GM21737 (cell line): ENCODE results near the gene CCDC183.
"Not testable (repeated sequence)": the region's sequence is repeated elsewhere in the genome, so short reads cannot be mapped to it uniquely, and the experiment has no call there.

Experiments used
- ATAC-seq: cut with Tn5 transposase; IDR thresholded peaks from one replicate; pipeline ENCODE4 v1.9.1; 2021; ENCODE audit warnings: mild to moderate bottlenecking, moderate library complexity; ENCODE audit not compliant: unreplicated experiment

CCDC183 gene

DNA sequence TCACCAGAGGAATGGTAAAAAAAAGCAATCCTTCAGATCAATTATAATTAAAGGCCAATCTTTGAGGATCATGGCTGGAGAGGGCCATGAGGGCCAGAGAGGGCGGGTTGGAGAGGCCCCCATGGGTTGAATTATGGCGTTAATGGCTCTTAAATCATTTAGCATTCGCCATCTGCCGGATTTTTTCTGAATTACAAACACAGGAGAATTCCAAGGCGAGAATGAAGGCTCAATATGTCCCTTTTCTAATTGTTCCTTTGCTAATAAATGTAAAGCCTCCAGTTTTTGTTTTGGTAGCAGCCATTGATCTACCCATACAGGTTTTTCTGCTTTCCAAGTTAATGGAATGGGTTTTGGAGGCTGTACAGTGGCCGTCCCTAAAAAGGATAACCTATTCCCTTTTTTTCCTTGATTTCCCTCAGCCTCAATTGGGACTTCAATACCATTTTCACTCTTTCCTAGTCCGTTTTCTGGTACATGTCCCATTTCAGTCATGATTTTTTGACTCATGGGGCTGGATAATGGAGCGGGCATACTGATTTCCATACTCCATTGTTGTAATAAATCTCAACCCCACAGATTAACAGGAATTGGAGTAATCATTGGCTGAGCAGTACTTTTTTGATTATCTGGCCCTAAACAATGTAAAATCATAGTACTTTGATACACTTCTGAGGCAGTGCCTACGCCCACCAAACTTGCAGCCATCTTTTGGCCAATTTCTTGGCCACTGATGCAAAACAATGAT, 11.7 kb upstream of the CCDC183 start:
- no peak for ATAC-seq

- ATAC-seq, result no peak
Measured at GRCh38 chr9:136784997-136785361, 11.2 kb upstream of the CCDC183 start.

DNA sequence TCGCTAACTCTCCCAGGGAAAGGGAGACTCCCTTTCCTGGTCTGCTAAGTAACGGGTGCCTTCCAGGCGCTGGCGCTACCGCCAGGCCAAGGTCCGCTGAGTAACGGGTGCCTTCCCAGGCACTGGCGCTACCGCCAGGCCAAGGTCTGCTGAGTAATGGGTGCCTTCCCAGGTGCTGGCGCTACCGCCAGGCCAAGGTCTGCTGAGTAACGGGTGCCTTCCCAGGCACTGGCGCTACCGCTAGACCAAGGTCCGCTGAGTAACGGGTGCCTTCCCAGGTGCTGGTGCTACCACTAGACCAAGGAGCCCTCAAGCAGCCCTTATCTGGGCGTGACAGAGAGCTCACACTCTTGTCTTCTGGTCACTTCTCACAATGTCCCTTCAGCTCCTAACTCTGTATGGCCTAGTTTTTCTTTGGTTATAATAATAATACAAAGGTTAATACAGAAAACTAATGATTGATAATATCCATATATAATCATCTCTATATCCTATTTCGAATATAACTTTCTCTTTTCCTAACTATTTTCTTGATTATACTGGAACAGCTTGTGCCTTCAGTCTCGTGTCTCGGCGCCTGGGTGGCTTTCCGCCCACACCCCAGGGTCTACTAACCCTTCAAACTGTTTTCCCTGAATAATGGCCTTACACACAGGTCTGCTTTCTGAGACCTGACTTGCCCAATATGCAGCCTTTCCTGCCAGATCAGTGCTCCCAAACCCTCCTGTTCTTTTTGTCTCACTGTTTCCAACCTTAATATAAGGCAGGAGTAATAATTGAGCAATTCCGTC, 10.4 kb upstream of the CCDC183 start:
- not testable (repeated sequence) for ATAC-seq

GRCh38 chr9:136786451-136786850, 9.7 kb upstream of the CCDC183 start:
- ATAC-seq, result no peak

DNA sequence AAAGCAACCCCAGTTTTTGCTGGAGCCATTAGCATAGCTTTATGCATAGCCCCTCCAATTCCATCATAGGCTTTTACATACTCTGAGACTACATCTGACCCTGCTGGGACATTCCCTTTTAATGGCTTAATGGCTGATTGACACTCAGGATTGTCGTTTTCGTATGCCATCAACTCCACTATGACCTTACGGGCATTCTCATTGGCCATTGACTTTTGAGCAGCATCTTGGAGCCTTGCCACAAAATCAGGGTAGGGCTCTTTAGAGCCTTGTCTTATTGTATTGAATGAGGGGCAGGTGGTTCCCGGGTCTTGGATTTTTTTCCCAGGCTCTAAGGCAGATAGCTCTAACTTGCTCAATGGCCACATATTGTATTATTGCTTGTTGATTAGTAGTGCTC, 9.2 kb upstream of the CCDC183 start:
- not testable (repeated sequence) for ATAC-seq

DNA sequence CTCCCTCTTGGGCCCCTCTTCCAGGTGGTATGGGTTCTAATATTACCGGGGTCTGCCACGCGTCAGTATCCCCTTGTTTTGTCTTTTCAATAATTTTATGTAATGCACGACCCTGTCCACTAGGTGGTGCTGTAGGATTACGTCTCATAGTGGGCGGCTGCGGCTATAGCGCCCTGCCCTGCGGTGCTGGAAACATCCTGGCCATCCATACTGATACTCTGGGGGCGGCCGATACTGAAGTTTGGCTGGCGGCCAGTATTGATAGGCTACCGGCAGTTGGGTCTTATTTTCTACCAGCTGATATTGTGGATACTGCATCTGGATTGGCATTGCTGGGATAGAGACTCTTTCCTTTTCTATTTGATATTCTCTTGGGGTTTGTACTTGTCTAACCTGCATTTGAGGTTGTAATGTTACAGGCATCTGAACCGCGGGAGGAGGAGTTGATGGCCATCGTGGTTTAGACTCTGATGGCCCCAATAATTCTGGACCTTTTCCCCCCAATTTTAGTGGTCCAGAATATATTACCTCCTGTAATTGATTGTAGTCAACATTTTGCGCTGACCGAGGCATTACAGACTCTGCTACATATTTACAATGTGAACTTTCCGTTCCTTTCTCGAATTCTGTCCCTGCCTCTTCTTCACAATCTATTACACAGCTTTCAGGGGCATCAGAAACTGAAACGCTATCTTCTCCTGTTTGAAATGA, 8.3 kb upstream of the CCDC183 start:
- ATAC-seq, result no peak

DNA sequence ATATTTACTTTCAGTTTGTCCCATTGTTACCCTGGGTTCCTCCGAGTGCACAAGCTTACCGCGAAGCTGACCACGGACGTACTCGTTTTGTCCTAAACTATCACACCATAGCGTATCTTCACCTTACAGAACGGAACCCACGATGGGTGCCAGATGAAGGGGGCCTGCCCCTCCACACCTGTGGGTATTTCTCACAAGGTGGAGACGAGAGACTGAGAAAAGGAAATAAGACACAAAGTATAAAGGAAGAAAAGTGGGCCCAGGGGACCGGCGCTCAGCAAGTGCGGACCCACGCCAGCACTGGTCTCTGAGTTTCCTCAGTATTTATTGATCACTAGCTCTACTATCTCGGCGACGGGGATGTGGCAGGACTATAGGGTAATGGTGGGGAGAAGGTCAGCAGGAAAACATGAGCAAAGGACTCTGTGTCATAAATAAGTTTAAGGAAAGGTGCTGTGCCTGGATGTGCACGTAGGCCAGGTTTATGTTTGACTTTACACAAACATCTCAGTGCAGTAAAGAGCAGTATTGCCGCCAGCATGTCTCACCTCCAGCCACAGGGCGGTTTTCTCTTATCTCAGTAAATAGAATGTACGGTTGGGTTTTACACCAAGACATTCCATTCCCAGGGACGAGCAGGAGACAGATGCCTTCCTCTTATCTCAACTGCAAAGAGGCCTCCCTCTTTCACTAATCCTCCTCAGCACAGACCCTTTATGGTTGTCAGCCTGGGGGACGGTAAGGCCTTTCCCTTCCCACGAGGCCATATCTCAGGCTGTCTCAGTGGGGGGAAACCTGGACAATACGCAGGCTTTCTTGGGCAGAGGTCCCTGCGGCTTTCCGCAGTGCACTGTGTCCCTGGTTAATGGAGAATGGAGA, 7.3 kb upstream of the CCDC183 start:
- ATAC-seq, result not testable (repeated sequence)

- no peak for ATAC-seq
Measured at GRCh38 chr9:136789523-136789937, 6.6 kb upstream of the CCDC183 start.

DNA sequence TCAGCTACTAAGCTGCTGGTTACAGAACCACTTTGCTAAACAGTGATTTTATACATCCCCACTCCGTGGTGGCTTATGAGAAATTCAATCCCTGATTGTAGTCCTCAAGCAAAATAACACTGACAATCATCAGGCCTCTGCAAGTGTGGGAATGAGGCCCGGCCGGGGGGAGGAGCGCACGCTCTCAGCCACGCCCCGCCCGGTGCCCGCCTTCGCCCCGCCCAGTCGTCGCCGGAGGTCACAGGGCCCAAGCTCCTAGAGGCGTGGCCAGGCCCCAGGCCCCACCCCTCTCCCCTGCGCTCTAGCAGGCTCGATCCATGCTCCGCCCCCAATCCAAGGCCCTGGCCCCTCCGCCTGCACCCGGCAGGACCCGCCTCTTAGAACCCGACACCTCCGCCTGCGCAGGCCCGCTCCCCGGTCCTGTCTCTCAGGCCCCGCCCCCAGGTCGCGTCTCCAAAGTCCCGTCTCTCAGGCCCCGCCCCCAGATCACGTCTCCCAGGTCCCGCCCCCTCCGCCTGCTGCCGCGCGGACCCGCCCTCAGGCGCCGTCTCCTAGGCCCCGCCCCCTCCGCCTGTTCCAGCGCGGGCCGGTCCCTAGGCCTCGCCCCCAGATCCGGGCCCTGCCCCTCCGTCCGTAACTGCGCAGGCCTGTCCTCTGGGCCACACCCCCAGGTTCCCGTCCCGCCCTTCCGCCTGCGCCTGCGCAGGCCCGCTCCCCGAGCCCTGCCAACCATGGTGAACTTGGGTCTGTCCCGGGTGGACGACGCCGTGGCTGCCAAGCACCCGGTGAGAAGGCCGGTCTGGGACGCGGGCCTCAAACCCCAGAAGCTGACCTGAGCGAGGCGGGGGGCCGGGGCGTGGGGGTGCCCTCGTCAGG, 5.3 kb upstream of the CCDC183 start, which contains the start of gene TMEM141:
TSS of gene TMEM141 (plus strand) at position 705 of the 876 bp plus-strand sequence. CDS start at position 732, 27 bp downstream.
- peak; percentile 79 for ATAC-seq

GRCh38 chr9:136791516-136792276, 4.4 kb upstream of the CCDC183 start:
- ATAC-seq, result peak; percentile 7

DNA sequence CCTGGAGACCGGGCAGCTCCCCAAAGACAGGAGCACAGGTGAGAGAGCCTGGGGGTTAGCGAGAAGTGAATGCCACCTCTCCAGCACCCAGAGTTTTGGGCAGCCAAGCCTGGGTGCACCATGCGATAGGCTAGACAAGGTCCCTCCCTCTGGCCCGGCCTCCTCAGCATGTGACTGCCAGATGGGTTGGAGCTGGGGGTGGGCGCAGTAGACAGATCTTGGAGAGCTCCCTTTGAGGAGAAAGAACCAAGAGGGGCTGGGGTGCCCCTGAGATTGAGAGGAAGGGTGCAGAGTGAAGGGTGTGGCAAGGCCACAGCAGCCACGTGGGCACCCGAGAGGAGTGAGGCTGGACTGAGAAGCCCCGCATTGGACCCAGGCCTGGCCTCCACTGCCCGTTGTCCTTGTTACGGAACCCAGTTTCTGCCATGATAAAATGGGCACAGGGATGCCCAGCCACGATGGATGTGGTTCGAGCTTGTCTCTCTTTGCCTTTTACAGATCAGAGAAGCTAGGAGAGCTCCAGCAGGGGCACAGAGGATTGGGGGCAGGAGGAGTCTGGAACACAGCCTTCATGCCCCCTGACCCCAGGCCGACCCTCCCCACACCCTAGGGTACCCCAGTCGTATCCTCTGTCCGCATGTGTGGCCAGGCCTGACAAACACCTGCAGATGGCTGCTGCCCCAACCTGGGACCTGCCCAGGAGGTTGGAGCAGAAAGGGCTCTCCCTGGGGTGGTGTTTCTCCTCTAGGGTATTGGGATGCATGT, 3.6 kb upstream of the CCDC183 start:
- no peak for ATAC-seq

DNA sequence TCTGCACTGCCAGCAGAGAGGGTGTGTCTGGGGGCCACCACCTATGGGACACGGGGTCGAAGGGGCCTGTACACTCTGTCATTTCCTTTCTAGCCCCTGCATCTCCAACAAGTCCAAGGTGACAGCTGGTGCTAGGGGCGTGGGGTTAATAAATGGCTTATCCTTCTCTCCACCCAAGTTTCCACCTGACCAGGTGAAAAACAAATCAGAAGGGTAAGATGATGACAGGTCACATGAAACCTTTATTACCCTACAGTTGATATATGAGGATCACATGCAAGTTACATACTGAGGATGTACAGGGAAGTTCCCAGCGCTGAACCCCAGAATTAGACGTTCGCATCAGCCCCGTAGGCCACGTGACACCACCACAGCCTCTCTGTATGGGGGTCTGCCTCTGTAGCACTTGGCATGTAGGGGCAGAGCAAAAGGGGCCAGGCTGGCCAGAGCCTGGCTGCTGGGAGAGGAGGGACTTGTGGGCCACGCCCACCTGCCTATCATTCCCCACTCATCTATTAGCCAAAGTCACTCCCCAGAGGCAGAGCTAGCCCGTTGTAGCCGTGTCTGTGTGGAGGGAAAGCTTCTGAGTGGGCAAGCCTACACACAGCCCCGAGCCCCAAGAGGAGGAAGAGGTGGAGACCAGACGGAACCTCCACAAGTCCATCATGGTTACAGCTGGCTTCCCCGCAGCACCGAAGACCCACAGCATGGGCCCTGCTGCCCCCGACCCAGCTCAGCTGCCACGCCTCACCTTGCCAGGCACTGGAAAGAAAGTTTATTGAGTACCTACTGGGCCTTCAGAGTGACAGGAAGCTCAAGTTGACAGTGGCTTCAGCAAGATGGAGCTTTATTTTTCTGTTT, 2.8 kb upstream of the CCDC183 start:
- ATAC-seq, result no peak

DNA sequence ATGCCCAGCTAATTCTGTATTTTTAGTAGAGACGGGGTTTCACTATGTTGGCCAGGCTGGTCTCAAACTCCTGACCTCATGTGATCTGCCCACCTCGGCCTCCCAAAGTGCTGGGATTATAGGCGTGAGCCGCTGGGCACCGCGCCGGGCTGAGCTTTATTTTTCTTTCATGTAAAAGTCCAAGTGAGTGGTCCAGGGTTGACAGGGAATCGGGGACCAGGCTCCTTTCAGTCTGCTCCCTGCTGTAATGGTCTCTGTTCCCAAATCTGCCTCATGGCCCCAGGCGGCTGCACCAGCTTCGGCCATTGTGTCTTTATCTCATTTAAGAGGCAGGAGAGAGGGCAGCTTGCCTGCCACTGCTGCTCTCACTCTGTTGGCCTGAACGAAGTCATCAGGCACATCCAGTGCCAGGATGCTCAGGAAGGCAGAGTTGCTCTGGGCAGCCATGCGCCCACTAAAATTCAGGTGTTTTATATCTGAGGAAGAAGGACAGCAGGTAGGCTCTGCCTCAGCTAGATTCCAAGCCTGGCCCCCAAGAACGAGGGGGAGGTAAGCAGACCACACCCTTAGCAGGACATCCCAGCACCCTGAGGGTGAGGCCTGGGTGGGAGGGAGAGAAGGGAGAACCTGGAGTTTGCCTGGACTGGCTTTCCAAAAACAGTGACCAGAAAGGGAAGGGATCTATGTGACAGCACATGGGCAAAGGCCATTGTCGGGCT, 1.7 kb upstream of the CCDC183 start:
- ATAC-seq, result no peak

DNA sequence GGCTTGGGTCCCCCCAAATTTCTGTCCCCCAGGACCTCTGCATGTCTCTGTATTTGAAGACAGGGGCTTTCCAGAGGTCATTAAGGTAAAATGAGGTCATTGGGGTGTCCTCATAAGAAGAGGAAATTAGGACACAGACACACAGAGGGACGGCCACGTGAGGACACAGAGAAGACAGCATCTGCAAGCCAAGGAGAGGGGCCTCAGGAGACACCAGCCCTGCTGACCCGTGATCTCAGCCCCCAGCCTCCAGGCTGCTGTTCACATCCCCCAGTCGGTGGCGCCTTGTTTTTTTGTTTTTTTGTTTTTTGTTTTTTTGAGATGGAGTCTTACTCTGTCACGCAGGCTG, 1.2 kb upstream of the CCDC183 start:
- no peak for ATAC-seq

GRCh38 chr9:136796775-136797347, 723 bp downstream of the CCDC183 start:
- ATAC-seq, result not testable (repeated sequence)

- ATAC-seq, result no peak
Measured at GRCh38 chr9:136798708-136799078, 2.6 kb downstream of the CCDC183 start.
